ENCODE data around the gene MICAL2.

Gene MICAL2

GRCh38 chr11:12235947-12236743 is 125.8 kb downstream of the MICAL2 start:
- DNase-seq = peak; percentile 40

GRCh38 chr11:12236744-12237101 is 126.3 kb downstream of the MICAL2 start:
- no peak for DNase-seq

GRCh38 chr11:12237381-12237784 is 127.0 kb downstream of the MICAL2 start:
- no peak for DNase-seq

- no peak for DNase-seq
These were observed 128.0 kb downstream of the MICAL2 start for GRCh38 chr11:12238420-12238819.

GRCh38 chr11:12239396-12239795 is 129.0 kb downstream of the MICAL2 start:
- DNase-seq = no peak

GRCh38 chr11:12239804-12240371 is 129.5 kb downstream of the MICAL2 start:
- no peak for DNase-seq

- no peak for DNase-seq
These were observed 130.3 kb downstream of the MICAL2 start for GRCh38 chr11:12240677-12241076.

GRCh38 chr11:12241401-12241800 is 131.0 kb downstream of the MICAL2 start:
- DNase-seq = no peak

- DNase-seq = peak; percentile 68
These were observed 131.7 kb downstream of the MICAL2 start for GRCh38 chr11:12241971-12242672.

- no peak for DNase-seq
These were observed 132.6 kb downstream of the MICAL2 start for GRCh38 chr11:12242966-12243365.

- DNase-seq = no peak
These were observed 133.1 kb downstream of the MICAL2 start for GRCh38 chr11:12243486-12243885.

GRCh38 chr11:12243911-12244550 is 133.6 kb downstream of the MICAL2 start:
- no peak for DNase-seq

GRCh38 chr11:12245091-12245490 is 134.7 kb downstream of the MICAL2 start:
- DNase-seq = no peak

- DNase-seq = no peak
These were observed 135.2 kb downstream of the MICAL2 start for GRCh38 chr11:12245549-12246016.

- no peak for DNase-seq
These were observed 135.8 kb downstream of the MICAL2 start for GRCh38 chr11:12246147-12246546.

- no peak for DNase-seq
These were observed 136.6 kb downstream of the MICAL2 start for GRCh38 chr11:12246989-12247388.

GRCh38 chr11:12247543-12248254 is 137.3 kb downstream of the MICAL2 start:
- no peak for DNase-seq

GRCh38 chr11:12248330-12248729 is 137.9 kb downstream of the MICAL2 start:
- DNase-seq = no peak

GRCh38 chr11:12249590-12250260 is 139.3 kb downstream of the MICAL2 start:
- DNase-seq = no peak

- no peak for DNase-seq
These were observed 141.5 kb downstream of the MICAL2 start for GRCh38 chr11:12251666-12252560.

GRCh38 chr11:12253843-12254281 is 143.5 kb downstream of the MICAL2 start:
- DNase-seq = no peak

All from CD4-positive, alpha-beta T cell treated with Interleukin-17A for 4 hours (primary cell).